HCT116 (cell line): ENCODE results near the gene LRRC61. TPM values are rescaled to one million over a fixed set of nuclear protein-coding genes. Genes with fewer than 3 reads are reported as not detected.

Experiments used
- ATAC-seq: fragments of 200-7000 bp; cut with Tn5 transposase; 2 replicates; pipeline ENCODE4 v1.9.1; 2020; ENCODE audit warnings: mild to moderate bottlenecking, moderate library complexity
- BruUV-seq: library from RNA; stranded (reverse); fragments of 400-500 nt; replicated peaks from 2 replicates; lab custom pipeline; 2021; lab: Mats Ljungman, UMichigan
- CTCF ChIA-PET: fragments of 300-600 bp; sonication (Branson Sonifier 250); formaldehyde crosslinking; loops from one replicate; lab custom pipeline; 2021; ENCODE audit warnings: antibody characterized with exemption; lab: Charles Lee
- POLR2A ChIA-PET: fragments of 300-600, 350-600 bp; sonication (Branson Sonifier 250); formaldehyde crosslinking; loops from one replicate; lab custom pipeline; 2021; ENCODE audit warnings: antibody characterized with exemption; lab: Charles Lee
- RAD21 ChIA-PET, 2 experiments: fragments of 300-600 bp; sonication (Branson Sonifier 250); formaldehyde crosslinking; loops; one replicate each; lab custom pipeline; 2023; ENCODE audit warnings: low total read pairs in 2 of 2; ENCODE audit not compliant: uncharacterized antibody in 2 of 2, unreplicated experiment in 2 of 2, low non-redundant PET in 1 of 2; lab: Charles Lee
- DNase-seq: peaks from one replicate; pipeline ENCODE4 v3.0.0-alpha.2; 2010; ENCODE audit warnings: low read depth, low spot score
- H2AFZ ChIP-seq: fragments of 200-600 bp; shearing (Covaris generic), sonication (generic); 2 replicates; pipeline ENCODE4 v1.6.1; 2017; ENCODE audit warnings: low read depth, mixed run types, mixed read lengths, antibody characterized with exemption, low read length; ENCODE audit not compliant: poor library complexity, severe bottlenecking
- H3K27ac ChIP-seq: 2 replicates; pipeline ENCODE4 v1.5.1; 2012; ENCODE audit warnings: low read depth, low read length
- H3K27me3 ChIP-seq: fragments of 200-600 bp; sonication (generic); 2 replicates; pipeline ENCODE4 v1.6.1; 2016; ENCODE audit warnings: mixed run types, low read length, mixed read lengths; ENCODE audit not compliant: insufficient read depth
- H3K36me3 ChIP-seq, 2 experiments: fragments of 200-500 bp in 1 of 2; fragments of 200-600 bp in 1 of 2; sonication (Bioruptor generic) in 1 of 2; sonication (generic) in 1 of 2; 2 replicates each; pipeline versions ENCODE4 v1.5.1 to v1.6.1; 2014 to 2016; ENCODE audit warnings: low read length in 2 of 2, inconsistent platforms in 1 of 2, mixed read lengths in 1 of 2, mixed run types in 1 of 2; ENCODE audit not compliant: insufficient read depth in 2 of 2, control insufficient read depth in 1 of 2
- H3K4me1 ChIP-seq, 2 experiments: fragments of 200-600 bp in 1 of 2; sonication (generic) in 1 of 2; 2 replicates each; pipeline versions ENCODE4 v1.5.1 to v1.6.1; 2012 to 2017; ENCODE audit warnings: low read length in 2 of 2, inconsistent platforms in 1 of 2, mild to moderate bottlenecking in 1 of 2, mixed read lengths in 1 of 2, mixed run types in 1 of 2, moderate library complexity in 1 of 2; ENCODE audit not compliant: insufficient read depth in 2 of 2, control insufficient read depth in 1 of 2
- H3K4me2 ChIP-seq: fragments of 200-600 bp; sonication (generic); 2 replicates; pipeline ENCODE4 v1.6.1; 2017; ENCODE audit warnings: mixed run types, low read length, mixed read lengths
- H3K4me3 ChIP-seq, 2 experiments: fragments of 200-600 bp in 1 of 2; sonication (generic) in 1 of 2; replicated peaks in 1 of 2; 2 replicates each; pipeline ENCODE4 v1.5.1; 2011 to 2016; ENCODE audit warnings: low read length in 2 of 2, control low read depth in 1 of 2, low read depth in 1 of 2, mild to moderate bottlenecking in 1 of 2, mixed read lengths in 1 of 2, mixed run types in 1 of 2
- H3K79me2 ChIP-seq: fragments of 200-600 bp; sonication (generic); 2 replicates; pipeline ENCODE4 v1.6.1; 2017; ENCODE audit warnings: mild to moderate bottlenecking, mixed run types, low read length, moderate library complexity, mixed read lengths; ENCODE audit not compliant: insufficient read depth
- H3K9ac ChIP-seq: fragments of 200-600 bp; sonication (generic); 2 replicates; pipeline ENCODE4 v1.6.1; 2016; ENCODE audit warnings: low read length, mixed read lengths
- H3K9me2 ChIP-seq: fragments of 200-600 bp; sonication (generic), shearing (Covaris generic); 2 replicates; pipeline ENCODE4 v1.6.1; 2017; ENCODE audit warnings: mixed run types, mild to moderate bottlenecking, moderate library complexity; ENCODE audit not compliant: insufficient read depth
- H3K9me3 ChIP-seq, 2 experiments: fragments of 200-500 bp in 1 of 2; fragments of 200-600 bp in 1 of 2; sonication (Bioruptor generic) in 1 of 2; sonication (generic) in 1 of 2; 2 replicates each; pipeline ENCODE4 v1.6.1; 2014 to 2017; ENCODE audit warnings: low read length in 2 of 2, mixed read lengths in 2 of 2, inconsistent platforms in 1 of 2, low read depth in 1 of 2, mild to moderate bottlenecking in 1 of 2, mixed run types in 1 of 2, moderate library complexity in 1 of 2; ENCODE audit not compliant: control insufficient read depth in 1 of 2, insufficient read depth in 1 of 2
- H4K20me1 ChIP-seq: fragments of 200-600 bp; sonication (generic), shearing (Covaris generic); 2 replicates; pipeline ENCODE4 v1.6.1; 2017; ENCODE audit warnings: mixed run types, mild to moderate bottlenecking, moderate library complexity; ENCODE audit not compliant: insufficient read depth
- ATF3 ChIP-seq: IDR thresholded peaks from 2 replicates; pipeline ENCODE4 v1.6.1; 2012
- CEBPB ChIP-seq: IDR thresholded peaks from 2 replicates; pipeline ENCODE4 v1.6.1; 2012; ENCODE audit warnings: low read depth
- EGR1 ChIP-seq: IDR thresholded peaks from 2 replicates; pipeline ENCODE4 v1.6.1; 2012; ENCODE audit warnings: low read depth
- EZH2 ChIP-seq: fragments of 200-600 bp; sonication (generic); IDR thresholded peaks from 2 replicates; pipeline ENCODE4 v1.6.1; 2017; ENCODE audit warnings: antibody characterized with exemption, mixed run types
- EZH2phosphoT487 ChIP-seq: fragments of 200-600 bp; IDR thresholded peaks from 2 replicates; pipeline ENCODE4 v1.6.1; 2018; ENCODE audit warnings: antibody characterized with exemption, borderline replicate concordance
- JUND ChIP-seq: IDR thresholded peaks from 2 replicates; pipeline ENCODE4 v1.6.1; 2012
- MAX ChIP-seq: IDR thresholded peaks from 2 replicates; pipeline ENCODE4 v1.6.1; 2012
- POLR2A ChIP-seq: IDR thresholded peaks from 2 replicates; pipeline ENCODE4 v1.7.0; 2011; ENCODE audit warnings: borderline replicate concordance; ENCODE audit not compliant: insufficient read depth, insufficient read length; ENCODE audit errors: extremely low read depth
- POLR2AphosphoS5 ChIP-seq: IDR thresholded peaks from 2 replicates; pipeline ENCODE4 v1.6.1; 2011; ENCODE audit warnings: mild to moderate bottlenecking, low read depth, low read length, moderate library complexity
- SIN3A ChIP-seq: IDR thresholded peaks from 2 replicates; pipeline ENCODE4 v1.6.1; 2012; ENCODE audit warnings: low read depth
- SP1 ChIP-seq: IDR thresholded peaks from 2 replicates; pipeline ENCODE4 v1.6.1; 2012; ENCODE audit warnings: low read depth
- SRF ChIP-seq: IDR thresholded peaks from 2 replicates; pipeline ENCODE4 v1.6.1; 2012; ENCODE audit warnings: low read depth
- TCF7L2 ChIP-seq: IDR thresholded peaks from 2 replicates; pipeline ENCODE4 v1.7.0; 2011; ENCODE audit warnings: borderline replicate concordance, inconsistent platforms; ENCODE audit not compliant: insufficient read depth, insufficient read length; ENCODE audit errors: extremely low read depth
- ZFX ChIP-seq: fragments of 450-650 bp; IDR thresholded peaks from 2 replicates; pipeline ENCODE4 v1.6.1; 2017
- ZNF274 ChIP-seq: fragments of 200-500 bp; sonication (Bioruptor generic); IDR thresholded peaks from 2 replicates; pipeline ENCODE4 v1.6.1; 2014; ENCODE audit warnings: mild to moderate bottlenecking, low read depth, low read length, inconsistent platforms
- intact Hi-C: fragments of 100-400 bp; cut with micrococcal nuclease; formaldehyde crosslinking; loops from 2 replicates; pipeline ENCODE4 v1.10.0; 2022
- total RNA-seq: library from RNA; stranded (reverse); gene quantifications from one replicate; pipeline ENCODE4 v1.2.1, GENCODE V29; 2021; ENCODE audit not compliant: unreplicated experiment
- TF ChIP-seq, protein P1 (sequence below): IDR thresholded peaks from 2 replicates; pipeline ENCODE4 v1.6.1; 2011; ENCODE audit warnings: mild to moderate bottlenecking, low read length, moderate library complexity; ENCODE audit not compliant: insufficient replicate concordance; ENCODE audit errors: extremely low read depth
- TF ChIP-seq, protein P2 (sequence below): IDR thresholded peaks from 2 replicates; pipeline ENCODE4 v1.6.1; 2012; ENCODE audit warnings: low read depth

Gene LRRC61
- total RNA-seq, 1 experiment from 2014 or later: 12.0 TPM

DNA sequence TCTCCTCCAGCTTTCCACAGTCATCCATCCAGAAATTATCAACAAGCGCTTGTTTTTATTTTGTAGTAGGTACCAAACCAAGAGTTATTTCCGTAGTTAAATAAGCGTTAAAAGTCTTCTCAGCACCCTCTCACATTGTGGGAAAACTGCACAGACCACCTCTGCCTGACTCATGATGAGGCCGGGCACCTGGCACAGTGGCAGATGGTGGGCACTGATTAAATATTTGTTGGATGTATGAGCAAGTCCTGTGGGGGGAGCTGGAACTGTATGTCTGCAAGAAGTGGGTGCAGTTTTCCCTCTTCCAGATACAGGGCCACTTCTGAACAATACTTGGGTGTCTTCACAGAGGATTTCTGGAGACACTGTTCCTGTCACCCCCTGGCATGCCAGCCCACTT is 40.2 kb downstream of the LRRC61 start (continued):
- TF ChIP-seq, protein P1, sequence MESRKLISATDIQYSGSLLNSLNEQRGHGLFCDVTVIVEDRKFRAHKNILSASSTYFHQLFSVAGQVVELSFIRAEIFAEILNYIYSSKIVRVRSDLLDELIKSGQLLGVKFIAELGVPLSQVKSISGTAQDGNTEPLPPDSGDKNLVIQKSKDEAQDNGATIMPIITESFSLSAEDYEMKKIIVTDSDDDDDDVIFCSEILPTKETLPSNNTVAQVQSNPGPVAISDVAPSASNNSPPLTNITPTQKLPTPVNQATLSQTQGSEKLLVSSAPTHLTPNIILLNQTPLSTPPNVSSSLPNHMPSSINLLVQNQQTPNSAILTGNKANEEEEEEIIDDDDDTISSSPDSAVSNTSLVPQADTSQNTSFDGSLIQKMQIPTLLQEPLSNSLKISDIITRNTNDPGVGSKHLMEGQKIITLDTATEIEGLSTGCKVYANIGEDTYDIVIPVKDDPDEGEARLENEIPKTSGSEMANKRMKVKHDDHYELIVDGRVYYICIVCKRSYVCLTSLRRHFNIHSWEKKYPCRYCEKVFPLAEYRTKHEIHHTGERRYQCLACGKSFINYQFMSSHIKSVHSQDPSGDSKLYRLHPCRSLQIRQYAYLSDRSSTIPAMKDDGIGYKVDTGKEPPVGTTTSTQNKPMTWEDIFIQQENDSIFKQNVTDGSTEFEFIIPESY: no peak
- TF ChIP-seq EZH2phosphoT487: no peak
- no peak for TF ChIP-seq ZNF274
- no peak for TF ChIP-seq EZH2

GRCh38 chr7:150363872-150364271 is 40.7 kb downstream of the LRRC61 start:
- H3K9me3 ChIP-seq: no peaks in the 10 kb centered on the region
- H3K36me3 ChIP-seq: no peaks in the 10 kb centered on the region
- H4K20me1 ChIP-seq: no peaks in the 10 kb centered on the region
- RAD21 ChIA-PET: no interaction called here
- H3K9ac ChIP-seq: no peak overlapping the region
- POLR2A ChIA-PET: no interaction called here
- no peak for DNase-seq
- ATAC-seq: no peak
- H3K27ac ChIP-seq: no peak overlapping the region
- no peak overlapping the region for H3K4me3 ChIP-seq
- no peaks in the 10 kb centered on the region for H3K27me3 ChIP-seq
- TF ChIP-seq ATF3: no peak
- TF ChIP-seq EZH2phosphoT487: no peak
- no peak for TF ChIP-seq MAX
- TF ChIP-seq ZNF274: no peak
- no peak for TF ChIP-seq TCF7L2
- TF ChIP-seq, protein P2, sequence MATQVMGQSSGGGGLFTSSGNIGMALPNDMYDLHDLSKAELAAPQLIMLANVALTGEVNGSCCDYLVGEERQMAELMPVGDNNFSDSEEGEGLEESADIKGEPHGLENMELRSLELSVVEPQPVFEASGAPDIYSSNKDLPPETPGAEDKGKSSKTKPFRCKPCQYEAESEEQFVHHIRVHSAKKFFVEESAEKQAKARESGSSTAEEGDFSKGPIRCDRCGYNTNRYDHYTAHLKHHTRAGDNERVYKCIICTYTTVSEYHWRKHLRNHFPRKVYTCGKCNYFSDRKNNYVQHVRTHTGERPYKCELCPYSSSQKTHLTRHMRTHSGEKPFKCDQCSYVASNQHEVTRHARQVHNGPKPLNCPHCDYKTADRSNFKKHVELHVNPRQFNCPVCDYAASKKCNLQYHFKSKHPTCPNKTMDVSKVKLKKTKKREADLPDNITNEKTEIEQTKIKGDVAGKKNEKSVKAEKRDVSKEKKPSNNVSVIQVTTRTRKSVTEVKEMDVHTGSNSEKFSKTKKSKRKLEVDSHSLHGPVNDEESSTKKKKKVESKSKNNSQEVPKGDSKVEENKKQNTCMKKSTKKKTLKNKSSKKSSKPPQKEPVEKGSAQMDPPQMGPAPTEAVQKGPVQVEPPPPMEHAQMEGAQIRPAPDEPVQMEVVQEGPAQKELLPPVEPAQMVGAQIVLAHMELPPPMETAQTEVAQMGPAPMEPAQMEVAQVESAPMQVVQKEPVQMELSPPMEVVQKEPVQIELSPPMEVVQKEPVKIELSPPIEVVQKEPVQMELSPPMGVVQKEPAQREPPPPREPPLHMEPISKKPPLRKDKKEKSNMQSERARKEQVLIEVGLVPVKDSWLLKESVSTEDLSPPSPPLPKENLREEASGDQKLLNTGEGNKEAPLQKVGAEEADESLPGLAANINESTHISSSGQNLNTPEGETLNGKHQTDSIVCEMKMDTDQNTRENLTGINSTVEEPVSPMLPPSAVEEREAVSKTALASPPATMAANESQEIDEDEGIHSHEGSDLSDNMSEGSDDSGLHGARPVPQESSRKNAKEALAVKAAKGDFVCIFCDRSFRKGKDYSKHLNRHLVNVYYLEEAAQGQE: no peak
- TF ChIP-seq CEBPB: no peak
- TF ChIP-seq, protein P1: no peak
- no peak for TF ChIP-seq SP1
- no peak for TF ChIP-seq SIN3A
- no peak for TF ChIP-seq JUND
- no peak for TF ChIP-seq POLR2A
- TF ChIP-seq ZFX: no peak
- no peak for TF ChIP-seq POLR2AphosphoS5
- TF ChIP-seq EGR1: no peak
- TF ChIP-seq SRF: no peak
- TF ChIP-seq EZH2: no peak
- H2AFZ ChIP-seq: no peak overlapping the region
- H3K9me2 ChIP-seq: no peaks in the 10 kb centered on the region
- H3K4me1 ChIP-seq: peaks cover 8 to 15% of the 10 kb centered on the region in 2 experiments
- CTCF ChIA-PET: no interaction called here
- H3K79me2 ChIP-seq: peaks cover 4% of the 10 kb centered on the region
- intact Hi-C loops: loop anchor here (10.0 kb wide), 1 partner anchor 59 kb away; no protein-coding TSS in a partner anchor
- no TSS peak for BruUV-seq
- no peak overlapping the region for H3K4me2 ChIP-seq
